RWPE2 (cell line): Measurements from ENCODE around the gene TTC28.

ENCODE experiments used
- ATAC-seq: fragments of 200-7000 bp; cut with Tn5 transposase; 3 replicates; pipeline ENCODE4 v1.9.1; 2021; ENCODE audit warnings: low read depth
- DNase-seq: peaks from one replicate; pipeline ENCODE4 v3.0.0-alpha.2; 2020; ENCODE audit warnings: low spot score
- H3K27ac ChIP-seq: fragments of 450-650 bp; 2 replicates; pipeline ENCODE4 v1.5.1; 2017; ENCODE audit warnings: mild to moderate bottlenecking; ENCODE audit not compliant: poor library complexity, severe bottlenecking
- H3K27me3 ChIP-seq: fragments of 250-450 bp; sonication (Bioruptor Pico); 2 replicates; pipeline ENCODE4 v1.5.1; 2021; ENCODE audit warnings: mild to moderate bottlenecking, moderate library complexity; ENCODE audit not compliant: insufficient read depth, poor library complexity, severe bottlenecking
- H3K36me3 ChIP-seq: fragments of 250-450 bp; sonication (Bioruptor Pico); 2 replicates; pipeline ENCODE4 v1.5.1; 2020; ENCODE audit warnings: low read depth, mild to moderate bottlenecking, moderate library complexity
- H3K4me1 ChIP-seq: fragments of 250-450 bp; sonication (Bioruptor Pico); 2 replicates; pipeline ENCODE4 v1.5.1; 2021; ENCODE audit warnings: mild to moderate bottlenecking, moderate library complexity; ENCODE audit not compliant: insufficient read depth, poor library complexity, severe bottlenecking
- H3K4me3 ChIP-seq: fragments of 250-450 bp; sonication (Bioruptor Pico); 2 replicates; pipeline ENCODE4 v1.5.1; 2021; ENCODE audit warnings: mild to moderate bottlenecking, moderate library complexity; ENCODE audit not compliant: severe bottlenecking
- H3K9me3 ChIP-seq: fragments of 250-450 bp; sonication (Bioruptor Pico); 2 replicates; pipeline ENCODE4 v1.5.1; 2021; ENCODE audit warnings: mild to moderate bottlenecking, moderate library complexity; ENCODE audit not compliant: severe bottlenecking
- CTCF ChIP-seq: fragments of 450-650 bp; IDR thresholded peaks from one replicate; pipeline ENCODE4 v1.5.1; 2017; ENCODE audit warnings: mild to moderate bottlenecking, moderate library complexity; ENCODE audit not compliant: poor library complexity, severe bottlenecking

Gene TTC28

GRCh38 chr22:28282405-28283067 lies 397.1 kb downstream of the TTC28 start:
- ATAC-seq (no peak), DNase-seq (no peak)
- H3K27ac ChIP-seq = no peak overlapping the region
- peaks cover 9% of the 10 kb centered on the region for H3K4me1 ChIP-seq
- H3K36me3 ChIP-seq = no peaks in the 10 kb centered on the region
- H3K4me3 ChIP-seq = no peak overlapping the region
- no peak for TF ChIP-seq CTCF
- no peaks in the 10 kb centered on the region for H3K9me3 ChIP-seq
- no peaks in the 10 kb centered on the region for H3K27me3 ChIP-seq

GRCh38 chr22:28279888-28280287 lies 399.8 kb downstream of the TTC28 start:
- Histone ChIP-seq H3K36me3 (no peaks in the 10 kb centered on the region), H3K4me1 (peaks cover 9% of the 10 kb centered on the region), H3K27ac (no peak overlapping the region), H3K27me3 (no peaks in the 10 kb centered on the region), H3K4me3 (no peak overlapping the region), H3K9me3 (no peaks in the 10 kb centered on the region)
- no peak for DNase-seq
- no peak for TF ChIP-seq CTCF
- no peak for ATAC-seq

GRCh38 chr22:28269277-28269676 lies 410.4 kb downstream of the TTC28 start:
- no peak overlapping the region for H3K4me3 ChIP-seq
- no peak for TF ChIP-seq CTCF
- DNase-seq (no peak), ATAC-seq (no peak)
- H3K27ac ChIP-seq = no peak overlapping the region
- no peaks in the 10 kb centered on the region for H3K4me1 ChIP-seq
- H3K9me3 ChIP-seq = no peaks in the 10 kb centered on the region
- H3K36me3 ChIP-seq = no peaks in the 10 kb centered on the region
- H3K27me3 ChIP-seq = no peaks in the 10 kb centered on the region

- Histone ChIP-seq H3K27ac (no peak overlapping the region), H3K4me1 (no peaks in the 10 kb centered on the region), H3K36me3 (no peaks in the 10 kb centered on the region), H3K4me3 (no peak overlapping the region), H3K27me3 (no peaks in the 10 kb centered on the region), H3K9me3 (no peaks in the 10 kb centered on the region)
- DNase-seq (no peak), ATAC-seq (no peak)
- no peak for TF ChIP-seq CTCF
These were observed 410.8 kb downstream of the TTC28 start for GRCh38 chr22:28268850-28269249.

- no peaks in the 10 kb centered on the region for H3K4me1 ChIP-seq
- no peak for DNase-seq
- no peak overlapping the region for H3K4me3 ChIP-seq
These were observed 411.5 kb downstream of the TTC28 start for GRCh38 chr22:28268171-28268570.

More at GRCh38 chr22:28268171-28268570, 411.5 kb downstream of the TTC28 start:
- Histone ChIP-seq H3K27me3 (no peaks in the 10 kb centered on the region), H3K36me3 (no peaks in the 10 kb centered on the region), H3K27ac (no peak overlapping the region), H3K9me3 (no peaks in the 10 kb centered on the region)
- no peak for ATAC-seq
- TF ChIP-seq CTCF = no peak
